ENCODE results near the gene STARD8. TPM values are rescaled to one million over a fixed set of nuclear protein-coding genes. Genes with fewer than 3 reads are reported as not detected.

STARD8 gene
- total RNA-seq, 1 experiment from 2014 or later, result 0.91 TPM

- no peaks in the 10 kb centered on the region for H3K9me3 ChIP-seq (ENCODE audit: low read length)
- TF ChIP-seq EZH2 (IDR thresholded peaks at IDR 0.05; ENCODE audit: low read length, unreplicated experiment) (no peak), CTCF (conservative IDR thresholded peaks at IDR 0.05; ENCODE audit: low read depth, low read length) (no peak), EZH2phosphoT487 (IDR thresholded peaks at IDR 0.05; ENCODE audit: borderline replicate concordance, low read length) (no peak)
- CTCF ChIA-PET, result no interaction called here
- no peak overlapping the region for H3K4me2 ChIP-seq (ENCODE audit: low read length)
- H2AFZ ChIP-seq (ENCODE audit: low read length), result no peak overlapping the region
- no peaks in the 10 kb centered on the region for H4K20me1 ChIP-seq (ENCODE audit: low read length)
- no TSS peak for BruUV-seq (replicated peaks)
- DNase-seq (no peak), ATAC-seq (no peak)
- H3F3A ChIP-seq (ENCODE audit: low read length, unreplicated experiment), result no peaks in the 10 kb centered on the region
- no peak overlapping the region for H3K9ac ChIP-seq (ENCODE audit: low read length)
- no peak overlapping the region for H3K4me3 ChIP-seq (ENCODE audit: low read length)
- H3K27me3 ChIP-seq (ENCODE audit: low read length), result no peaks in the 10 kb centered on the region
- H3K9me2 ChIP-seq (replicated peaks; ENCODE audit: low read length), result no peaks in the 10 kb centered on the region
- no peaks in the 10 kb centered on the region for H3K79me2 ChIP-seq (ENCODE audit: low read length)
- H3K36me3 ChIP-seq (ENCODE audit: low read depth, low read length), result no peaks in the 10 kb centered on the region
- H3K27ac ChIP-seq (ENCODE audit: low read length), result no peak overlapping the region
- POLR2A ChIA-PET (ENCODE audit: unreplicated experiment), result no interaction called here
- intact Hi-C loops (cut with micrococcal nuclease), result no loop called here
- H3K4me1 ChIP-seq (ENCODE audit: insufficient read depth, low read length), result no peaks in the 10 kb centered on the region
Measured at GRCh38 chrX:68669094-68669860, 21.8 kb downstream of the STARD8 start.

GRCh38 chrX:68669871-68670270, 22.4 kb downstream of the STARD8 start:
- CTCF ChIA-PET, result no interaction called here
- Histone ChIP-seq H3K79me2 (ENCODE audit: low read length) (no peaks in the 10 kb centered on the region), H3K4me1 (ENCODE audit: insufficient read depth, low read length) (no peaks in the 10 kb centered on the region), H2AFZ (ENCODE audit: low read length) (no peak overlapping the region), H3K4me2 (ENCODE audit: low read length) (no peak overlapping the region), H3F3A (ENCODE audit: low read length, unreplicated experiment) (no peaks in the 10 kb centered on the region), H3K9me3 (ENCODE audit: low read length) (no peaks in the 10 kb centered on the region), H3K4me3 (ENCODE audit: low read length) (no peak overlapping the region), H4K20me1 (ENCODE audit: low read length) (no peaks in the 10 kb centered on the region), H3K36me3 (ENCODE audit: low read depth, low read length) (no peaks in the 10 kb centered on the region), H3K9me2 (replicated peaks; ENCODE audit: low read length) (no peaks in the 10 kb centered on the region), H3K27ac (ENCODE audit: low read length) (no peak overlapping the region), H3K9ac (ENCODE audit: low read length) (no peak overlapping the region), H3K27me3 (ENCODE audit: low read length) (no peaks in the 10 kb centered on the region)
- DNase-seq (no peak), ATAC-seq (no peak)
- BruUV-seq (replicated peaks), result no TSS peak
- POLR2A ChIA-PET (ENCODE audit: unreplicated experiment), result no interaction called here
- intact Hi-C loops (cut with micrococcal nuclease), result no loop called here
- no peak for TF ChIP-seq EZH2phosphoT487 (IDR thresholded peaks at IDR 0.05; ENCODE audit: borderline replicate concordance, low read length)
- TF ChIP-seq CTCF (conservative IDR thresholded peaks at IDR 0.05; ENCODE audit: low read depth, low read length), result no peak
- TF ChIP-seq EZH2 (IDR thresholded peaks at IDR 0.05; ENCODE audit: low read length, unreplicated experiment), result no peak

GRCh38 chrX:68671221-68671620, 23.8 kb downstream of the STARD8 start:
- H3K27me3 ChIP-seq (ENCODE audit: low read length), result no peaks in the 10 kb centered on the region
- no peaks in the 10 kb centered on the region for H3K79me2 ChIP-seq (ENCODE audit: low read length)
- no peaks in the 10 kb centered on the region for H3F3A ChIP-seq (ENCODE audit: low read length, unreplicated experiment)
- H3K27ac ChIP-seq (ENCODE audit: low read length), result no peak overlapping the region
- CTCF ChIA-PET, result no interaction called here
- H3K9me2 ChIP-seq (replicated peaks; ENCODE audit: low read length), result no peaks in the 10 kb centered on the region
- no peaks in the 10 kb centered on the region for H3K36me3 ChIP-seq (ENCODE audit: low read depth, low read length)
- no peak overlapping the region for H3K4me3 ChIP-seq (ENCODE audit: low read length)
- H3K9ac ChIP-seq (ENCODE audit: low read length), result no peak overlapping the region
- H3K4me1 ChIP-seq (ENCODE audit: insufficient read depth, low read length), result no peaks in the 10 kb centered on the region
- no TSS peak for BruUV-seq (replicated peaks)
- ATAC-seq (no peak), DNase-seq (no peak)
- H2AFZ ChIP-seq (ENCODE audit: low read length), result no peak overlapping the region
- no peaks in the 10 kb centered on the region for H4K20me1 ChIP-seq (ENCODE audit: low read length)
- no peak overlapping the region for H3K4me2 ChIP-seq (ENCODE audit: low read length)
- POLR2A ChIA-PET (ENCODE audit: unreplicated experiment), result no interaction called here
- no peaks in the 10 kb centered on the region for H3K9me3 ChIP-seq (ENCODE audit: low read length)
- TF ChIP-seq CTCF (conservative IDR thresholded peaks at IDR 0.05; ENCODE audit: low read depth, low read length) (no peak), EZH2phosphoT487 (IDR thresholded peaks at IDR 0.05; ENCODE audit: borderline replicate concordance, low read length) (no peak), EZH2 (IDR thresholded peaks at IDR 0.05; ENCODE audit: low read length, unreplicated experiment) (no peak)
- intact Hi-C loops (cut with micrococcal nuclease), result no loop called here

Measured in PC-3 (cell line).